ENCODE results near the gene LIN28A.

- TF ChIP-seq CTCF (IDR thresholded peaks at IDR 0.05) (no peak), EP300 (IDR thresholded peaks at IDR 0.05; ENCODE audit: low read depth) (no peak), POLR2A (IDR thresholded peaks at IDR 0.05) (no peak)
These were observed 11.6 kb upstream of the LIN28A start for GRCh38 chr1:26399034-26399433.

All from transverse colon (tissue), 3 donors.